Memory B cell (primary cell): ENCODE data around the gene CDC5L.
"Not testable (repeated sequence)": the region's sequence is repeated elsewhere in the genome, so short reads cannot be mapped to it uniquely, and the experiment has no call there.

ENCODE experiments used
- ATAC-seq: fragments of 150-1000 bp; cut with Tn5 transposase; 2 replicates; pipeline ENCODE4 v1.10.0; 2021; ENCODE audit warnings: low read depth, mild to moderate bottlenecking, moderate library complexity
- DNase-seq, 2 donors: peaks; one replicate each; pipeline ENCODE4 v3.0.0; 2022; ENCODE audit warnings: low spot score in 2 of 2
- H3K27ac Mint-ChIP-seq: one replicate; pipeline ENCODE4 v1.8.0; 2022; ENCODE audit warnings: mild to moderate bottlenecking, moderate library complexity, mixed read lengths
- H3K27me3 Mint-ChIP-seq: one replicate; pipeline ENCODE4 v1.8.0; 2022; ENCODE audit warnings: mixed read lengths
- H3K36me3 Mint-ChIP-seq: one replicate; pipeline ENCODE4 v1.8.0; 2022; ENCODE audit warnings: mild to moderate bottlenecking, mixed read lengths
- H3K4me1 Mint-ChIP-seq: one replicate; pipeline ENCODE4 v1.8.0; 2022; ENCODE audit warnings: mixed read lengths
- H3K4me3 Mint-ChIP-seq: one replicate; pipeline ENCODE4 v1.8.0; 2022; ENCODE audit warnings: mild to moderate bottlenecking, moderate library complexity, mixed read lengths
- H3K9me3 Mint-ChIP-seq: one replicate; pipeline ENCODE4 v1.8.0; 2022; ENCODE audit warnings: mixed read lengths

The CDC5L gene

GRCh38 chr6:44442236-44442635, 54.7 kb downstream of the CDC5L start:
- Mint-ChIP-seq H3K9me3 (peaks cover 14% of the 10 kb centered on the region), H3K4me1 (peaks cover 7% of the 10 kb centered on the region), H3K27ac (no peak overlapping the region), H3K27me3 (no peaks in the 10 kb centered on the region), H3K4me3 (no peak overlapping the region), H3K36me3 (peaks cover 59% of the 10 kb centered on the region)
- ATAC-seq (no peak), DNase-seq (no peak)

- Mint-ChIP-seq H3K36me3 (peaks cover 61% of the 10 kb centered on the region), H3K27ac (no peak overlapping the region), H3K27me3 (no peaks in the 10 kb centered on the region), H3K9me3 (peaks cover 14% of the 10 kb centered on the region), H3K4me1 (peaks cover 7% of the 10 kb centered on the region), H3K4me3 (no peak overlapping the region)
- ATAC-seq (no peak), DNase-seq (no peak)
Measured at GRCh38 chr6:44442833-44443444, 55.4 kb downstream of the CDC5L start.

- Mint-ChIP-seq H3K36me3 (peaks cover 53% of the 10 kb centered on the region), H3K27ac (no peak overlapping the region), H3K4me1 (peaks cover 7% of the 10 kb centered on the region), H3K27me3 (no peaks in the 10 kb centered on the region), H3K4me3 (no peak overlapping the region), H3K9me3 (peaks cover 14% of the 10 kb centered on the region)
- DNase-seq (no peak), ATAC-seq (no peak)
Measured at GRCh38 chr6:44444853-44445252, 57.3 kb downstream of the CDC5L start.

- DNase-seq (no peak), ATAC-seq (no peak)
- H3K36me3 Mint-ChIP-seq = peaks cover 45% of the 10 kb centered on the region
- H3K4me3 Mint-ChIP-seq = no peak overlapping the region
- peaks cover 11% of the 10 kb centered on the region for H3K9me3 Mint-ChIP-seq
- no peak overlapping the region for H3K27ac Mint-ChIP-seq
- H3K27me3 Mint-ChIP-seq = no peaks in the 10 kb centered on the region
- H3K4me1 Mint-ChIP-seq = peaks cover 4% of the 10 kb centered on the region
Measured at GRCh38 chr6:44446626-44447300, 59.3 kb downstream of the CDC5L start.

GRCh38 chr6:44449181-44449580, 61.7 kb downstream of the CDC5L start:
- DNase-seq, H3K27me3 Mint-ChIP-seq, ATAC-seq, H3K4me1 Mint-ChIP-seq, H3K9me3 Mint-ChIP-seq, H3K27ac Mint-ChIP-seq, H3K4me3 Mint-ChIP-seq: not testable (repeated sequence)
- H3K36me3 Mint-ChIP-seq = peaks cover 33% of the 10 kb centered on the region

GRCh38 chr6:44451803-44452695, 64.5 kb downstream of the CDC5L start:
- DNase-seq = no peak
- Mint-ChIP-seq H3K4me1 (peaks cover 2% of the 10 kb centered on the region), H3K27ac (no peak overlapping the region), H3K27me3 (no peaks in the 10 kb centered on the region), H3K36me3 (peaks cover 21% of the 10 kb centered on the region), H3K9me3 (no peaks in the 10 kb centered on the region), H3K4me3 (no peak overlapping the region)
- ATAC-seq = no peak

GRCh38 chr6:44452725-44453124, 65.2 kb downstream of the CDC5L start:
- ATAC-seq = no peak
- Mint-ChIP-seq H3K27ac (no peak overlapping the region), H3K9me3 (no peaks in the 10 kb centered on the region)

GRCh38 chr6:44453146-44453545, 65.6 kb downstream of the CDC5L start:
- H3K4me3 Mint-ChIP-seq = no peak overlapping the region
- ATAC-seq (no peak), DNase-seq (no peak)
- peaks cover 11% of the 10 kb centered on the region for H3K36me3 Mint-ChIP-seq
- no peaks in the 10 kb centered on the region for H3K9me3 Mint-ChIP-seq
- H3K27ac Mint-ChIP-seq = no peak overlapping the region
- H3K27me3 Mint-ChIP-seq = peaks cover 6% of the 10 kb centered on the region
- H3K4me1 Mint-ChIP-seq = peaks cover 2% of the 10 kb centered on the region

More at GRCh38 chr6:44452725-44453124, 65.2 kb downstream of the CDC5L start:
- DNase-seq = no peak
- Mint-ChIP-seq H3K4me1 (peaks cover 2% of the 10 kb centered on the region), H3K4me3 (no peak overlapping the region), H3K36me3 (peaks cover 15% of the 10 kb centered on the region), H3K27me3 (peaks cover 3% of the 10 kb centered on the region)

GRCh38 chr6:44454198-44454597, 66.7 kb downstream of the CDC5L start:
- no peak overlapping the region for H3K27ac Mint-ChIP-seq

GRCh38 chr6:44456070-44456965, 68.8 kb downstream of the CDC5L start:
- H3K9me3 Mint-ChIP-seq = no peaks in the 10 kb centered on the region
- no peak overlapping the region for H3K4me3 Mint-ChIP-seq
- peaks cover 2% of the 10 kb centered on the region for H3K4me1 Mint-ChIP-seq
- no peak overlapping the region for H3K27ac Mint-ChIP-seq
- peaks cover 9% of the 10 kb centered on the region for H3K36me3 Mint-ChIP-seq
- ATAC-seq = peak; percentile 62
- DNase-seq = peak in 1 of 2 donors; percentile 29
- peaks cover 6% of the 10 kb centered on the region for H3K27me3 Mint-ChIP-seq

More at GRCh38 chr6:44454198-44454597, 66.7 kb downstream of the CDC5L start:
- peaks cover 6% of the 10 kb centered on the region for H3K27me3 Mint-ChIP-seq
- H3K4me1 Mint-ChIP-seq = peaks cover 2% of the 10 kb centered on the region
- DNase-seq (no peak), ATAC-seq (no peak)
- H3K4me3 Mint-ChIP-seq = no peak overlapping the region
- H3K36me3 Mint-ChIP-seq = peaks cover 9% of the 10 kb centered on the region
- H3K9me3 Mint-ChIP-seq = no peaks in the 10 kb centered on the region

- H3K27ac Mint-ChIP-seq = no peak overlapping the region
Measured at GRCh38 chr6:44456966-44457292, 69.4 kb downstream of the CDC5L start.

GRCh38 chr6:44457596-44457995, 70.1 kb downstream of the CDC5L start:
- ATAC-seq (no peak), DNase-seq (no peak)
- peaks cover 2% of the 10 kb centered on the region for H3K4me1 Mint-ChIP-seq
- H3K9me3 Mint-ChIP-seq = no peaks in the 10 kb centered on the region
- no peak overlapping the region for H3K4me3 Mint-ChIP-seq
- no peak overlapping the region for H3K27ac Mint-ChIP-seq
- H3K36me3 Mint-ChIP-seq = peaks cover 4% of the 10 kb centered on the region
- peaks cover 10% of the 10 kb centered on the region for H3K27me3 Mint-ChIP-seq

More at GRCh38 chr6:44456966-44457292, 69.4 kb downstream of the CDC5L start:
- Mint-ChIP-seq H3K36me3 (peaks cover 5% of the 10 kb centered on the region), H3K27me3 (peaks cover 8% of the 10 kb centered on the region), H3K9me3 (no peaks in the 10 kb centered on the region), H3K4me3 (no peak overlapping the region), H3K4me1 (peaks cover 2% of the 10 kb centered on the region)
- no peak for ATAC-seq
- DNase-seq = no peak

- no peak overlapping the region for H3K4me3 Mint-ChIP-seq
- ATAC-seq = no peak
- no peaks in the 10 kb centered on the region for H3K9me3 Mint-ChIP-seq
- peaks cover 10% of the 10 kb centered on the region for H3K27me3 Mint-ChIP-seq
- no peak overlapping the region for H3K27ac Mint-ChIP-seq
- peaks cover 2% of the 10 kb centered on the region for H3K4me1 Mint-ChIP-seq
- no peaks in the 10 kb centered on the region for H3K36me3 Mint-ChIP-seq
- DNase-seq = no peak
Measured at GRCh38 chr6:44458551-44458950, 71.0 kb downstream of the CDC5L start.
